Stimulated activated CD8-positive, alpha-beta memory T cell treated with anti-CD3 and anti-CD28 coated beads, Interleukin-7, amount 100 ng/mL, for 48 hours (primary cell): ENCODE data around the gene TMEM236.

ENCODE experiments used
- DNase-seq, 2 donors: peaks; one replicate each; pipeline ENCODE4 v3.0.0-alpha.2; 2020; ENCODE audit warnings: low read depth in 1 of 2; ENCODE audit errors: extremely low read depth in 1 of 2

Gene TMEM236

DNA sequence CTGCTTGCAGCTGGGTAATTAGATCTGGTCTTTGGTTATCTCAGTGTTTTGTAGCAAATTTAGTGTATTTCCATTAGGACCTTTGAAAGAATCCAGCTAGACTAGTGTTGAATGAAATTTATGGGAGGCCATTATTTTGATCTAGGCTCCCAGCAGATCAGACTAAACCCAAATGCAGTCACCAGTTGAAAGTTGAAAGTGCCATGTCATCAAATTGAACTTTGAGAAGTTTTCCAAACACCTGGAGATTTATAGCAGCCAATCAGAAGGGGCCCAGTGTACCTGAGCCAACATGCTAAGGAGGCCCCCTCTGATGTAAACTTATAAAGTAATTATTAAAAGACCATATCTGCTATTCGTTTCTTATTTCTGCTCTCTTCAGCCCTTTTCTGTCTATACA is 11.3 kb upstream of the TMEM236 start:
- no peak for DNase-seq

GRCh38 chr10:17742918-17743317 is 9.1 kb upstream of the TMEM236 start:
- DNase-seq = peak; percentile 26 to 33

DNA sequence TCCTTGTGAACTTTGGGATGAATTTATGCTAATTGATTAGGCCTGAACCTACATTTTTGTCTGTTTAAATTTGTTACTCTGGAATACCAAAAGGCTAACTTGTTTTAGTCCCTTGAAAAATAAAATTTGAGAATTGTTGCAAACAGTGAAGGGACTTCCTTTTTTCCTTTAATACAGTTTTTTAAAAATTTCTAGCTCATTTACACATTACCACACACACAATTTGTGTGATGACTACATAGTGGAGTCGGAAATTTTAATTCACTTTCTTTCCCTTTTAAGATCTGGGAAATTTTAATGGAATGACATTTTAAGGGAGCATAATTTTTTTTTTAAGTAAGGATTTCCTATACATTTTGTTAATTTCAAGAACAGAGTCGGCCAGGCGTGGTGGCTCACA is 8.6 kb upstream of the TMEM236 start:
- no peak for DNase-seq

DNA sequence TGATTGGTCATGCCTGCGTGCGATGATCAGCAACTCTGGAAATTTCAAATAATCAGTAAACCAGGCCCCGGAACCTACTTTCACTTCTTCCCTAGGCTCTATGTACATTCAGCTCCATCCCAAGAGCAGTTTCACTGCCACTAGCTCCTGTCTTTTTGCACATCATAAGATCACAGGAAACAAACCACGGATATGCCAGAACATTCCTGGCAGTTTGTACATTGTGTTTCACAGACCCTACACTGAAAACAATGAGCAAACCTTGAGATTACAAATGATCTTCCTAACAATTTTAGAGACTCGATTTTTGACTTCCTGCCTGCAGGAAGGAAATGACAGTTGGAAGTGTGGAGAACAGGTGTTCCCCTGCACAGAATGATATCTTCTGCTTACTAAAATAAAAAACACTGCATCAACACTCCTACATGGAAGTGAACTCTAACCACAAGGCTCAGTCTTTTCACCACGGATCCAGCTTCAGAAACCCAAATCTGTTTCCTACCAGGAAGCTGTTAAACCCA is 7.6 kb upstream of the TMEM236 start:
- no peak for DNase-seq

DNA sequence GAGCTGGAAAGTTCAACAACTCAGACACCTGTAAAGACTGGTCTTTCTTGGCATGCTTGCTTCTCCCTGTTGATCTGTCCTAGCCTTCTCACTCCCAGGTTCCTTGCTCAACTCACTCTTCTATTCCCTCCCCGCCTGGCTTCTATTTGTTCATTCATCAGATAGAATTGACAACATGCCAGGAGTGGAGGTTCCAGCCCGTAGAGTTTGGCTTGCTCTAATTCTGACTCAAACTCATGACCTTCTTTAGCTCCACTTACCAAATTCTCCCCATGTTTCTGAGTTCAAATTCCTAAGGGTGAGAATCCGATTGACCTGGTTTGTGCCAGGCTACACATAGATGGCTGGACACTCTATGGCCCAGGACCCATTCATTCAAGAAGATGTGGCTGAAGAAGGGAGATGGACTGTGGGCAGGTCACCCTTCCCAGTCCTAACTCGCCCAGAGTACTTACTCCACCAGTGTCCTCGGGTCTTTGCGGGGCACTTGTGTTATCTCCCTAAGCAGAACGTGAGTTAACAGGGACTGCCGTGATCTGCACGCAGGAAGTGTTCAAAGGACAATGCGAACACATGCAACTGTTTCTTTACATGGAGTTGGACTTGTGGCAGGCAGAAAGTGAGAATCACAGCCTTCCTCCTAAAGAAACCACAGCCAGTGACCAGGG is 4.0 kb upstream of the TMEM236 start:
- no peak for DNase-seq

DNA sequence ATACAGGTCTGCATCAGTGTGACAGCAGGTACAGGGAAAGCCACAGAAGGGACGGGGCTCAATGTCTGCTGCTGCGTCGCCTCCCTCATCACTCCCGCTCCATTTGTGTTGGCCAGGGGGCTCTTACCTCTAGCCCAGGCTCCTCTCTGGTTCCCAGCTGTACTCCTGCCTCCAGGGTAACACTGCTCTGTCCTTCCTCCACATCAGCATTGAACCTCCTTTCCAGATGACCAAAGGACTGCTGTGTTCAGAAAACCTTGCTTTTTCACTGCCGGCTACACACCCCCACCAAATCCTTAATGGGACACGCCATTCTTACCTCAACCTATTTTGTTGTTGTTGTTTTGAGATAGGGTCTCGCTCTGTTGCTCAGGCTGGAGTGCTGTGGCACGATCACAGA is 2.1 kb upstream of the TMEM236 start:
- no peak for DNase-seq

- no peak for DNase-seq
Observed at GRCh38 chr10:17756557-17757217, 4.7 kb downstream of the TMEM236 start.

DNA sequence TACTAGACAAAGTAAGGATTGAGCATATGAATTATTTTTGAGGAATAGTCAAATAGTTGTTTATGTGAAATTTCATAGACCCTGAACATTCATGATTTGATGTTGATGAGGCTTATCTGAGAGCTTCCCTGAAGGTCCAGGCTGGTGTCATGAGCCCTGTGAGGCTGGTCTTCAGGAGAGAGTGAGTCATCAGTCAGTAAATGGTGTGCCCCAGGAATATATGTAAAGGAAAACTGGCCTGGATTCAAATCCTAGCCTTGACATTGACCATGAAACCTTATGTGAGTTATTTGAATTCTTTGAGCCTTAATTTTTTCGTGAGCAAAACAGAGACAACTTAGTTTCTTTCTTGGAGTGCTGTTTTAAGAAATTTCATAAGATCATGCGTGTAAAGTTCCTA is 6.2 kb downstream of the TMEM236 start:
- DNase-seq = no peak

- DNase-seq = no peak
Observed at GRCh38 chr10:17758896-17759295, 6.9 kb downstream of the TMEM236 start.

GRCh38 chr10:17764142-17764541 is 12.1 kb downstream of the TMEM236 start:
- DNase-seq = no peak

GRCh38 chr10:17765602-17766001 is 13.6 kb downstream of the TMEM236 start:
- DNase-seq = no peak

GRCh38 chr10:17766731-17767130 is 14.7 kb downstream of the TMEM236 start:
- DNase-seq = no peak

GRCh38 chr10:17768496-17768895 is 16.5 kb downstream of the TMEM236 start:
- no peak for DNase-seq

- DNase-seq = no peak
Observed at GRCh38 chr10:17768957-17769356, 17.0 kb downstream of the TMEM236 start.

- DNase-seq = no peak
Observed at GRCh38 chr10:17771017-17771416, 19.0 kb downstream of the TMEM236 start.

DNA sequence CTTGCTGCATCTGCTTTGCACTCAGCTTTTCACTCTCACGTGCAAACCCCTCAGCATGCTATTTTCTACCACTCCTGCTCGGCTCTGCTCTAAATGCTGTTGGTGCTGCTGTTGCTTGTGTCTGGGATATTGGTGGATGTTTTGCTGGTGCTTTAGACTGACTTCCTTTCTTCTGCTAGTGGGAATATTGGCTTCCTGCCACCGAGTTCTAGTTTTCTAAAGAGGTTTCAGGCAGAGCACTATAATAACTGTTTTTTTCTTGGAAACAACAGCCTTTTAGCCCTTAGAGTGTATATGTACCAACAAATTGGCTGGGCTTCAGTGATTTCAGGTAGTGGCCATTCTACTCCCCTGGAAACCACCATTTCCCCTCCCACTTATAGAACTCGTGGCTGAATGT is 27.8 kb downstream of the TMEM236 start:
- no peak for DNase-seq

GRCh38 chr10:17780727-17781126 is 28.7 kb downstream of the TMEM236 start:
- no peak for DNase-seq

DNA sequence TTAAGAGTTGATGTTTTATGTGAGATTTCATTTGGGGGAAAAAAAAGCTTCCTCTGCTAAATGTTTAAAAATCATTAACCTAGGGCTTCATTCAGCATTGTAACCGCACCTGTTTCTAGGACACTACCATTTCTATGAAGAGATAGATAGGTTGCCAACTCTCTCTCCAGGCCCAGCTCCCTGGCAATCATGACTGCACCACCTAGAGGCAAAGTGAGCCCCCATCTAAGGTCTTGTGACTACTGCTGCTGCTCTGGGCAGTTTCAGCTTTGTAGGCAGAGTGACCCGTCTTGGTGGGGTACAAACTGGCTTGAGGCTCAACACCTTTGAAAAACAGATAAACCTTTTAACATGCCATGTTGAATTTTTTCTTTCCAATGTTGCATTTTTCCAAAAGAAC is 29.9 kb downstream of the TMEM236 start:
- DNase-seq = no peak

DNA sequence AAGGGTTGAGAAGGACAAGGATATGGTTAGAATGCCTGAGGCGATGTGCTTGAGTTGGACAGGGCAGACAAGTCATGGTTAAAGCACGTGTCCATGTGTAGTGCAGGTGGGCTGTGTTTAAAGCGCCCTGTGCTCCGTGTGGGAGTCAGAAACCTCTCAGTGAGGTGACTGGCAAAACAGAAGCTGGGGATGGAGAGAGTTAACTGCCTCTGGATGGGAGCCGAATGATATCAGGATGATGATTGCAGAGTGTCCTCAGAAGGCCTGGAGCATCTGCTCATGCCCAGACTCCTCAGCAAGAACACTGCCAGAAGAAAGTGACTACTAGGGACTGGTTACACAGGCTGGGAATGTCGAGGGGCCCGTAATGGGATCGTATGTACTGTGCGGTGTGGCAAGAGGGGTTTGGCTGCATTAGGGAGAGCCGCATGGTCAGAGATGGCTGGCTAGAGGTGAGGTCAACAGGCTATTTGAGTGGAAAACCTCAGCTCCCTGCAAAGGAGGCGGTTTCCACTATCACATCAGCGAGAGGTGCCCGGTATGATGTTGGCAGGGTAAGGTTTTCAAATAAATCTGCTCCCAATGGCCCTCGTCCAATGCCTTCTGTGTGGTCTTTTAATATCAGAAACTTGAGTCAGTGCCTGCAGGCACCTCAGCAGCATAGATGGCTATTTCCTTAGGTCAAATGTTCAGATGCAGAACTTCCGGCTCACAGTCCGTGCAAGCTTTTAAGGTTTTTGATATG is 31.1 kb downstream of the TMEM236 start:
- DNase-seq = no peak

- DNase-seq = no peak
Observed at GRCh38 chr10:17783751-17784150, 31.8 kb downstream of the TMEM236 start.

- DNase-seq = no peak
Observed at GRCh38 chr10:17784688-17785087, 32.7 kb downstream of the TMEM236 start.
